22Rv1 (cell line): ENCODE measurements around the gene TNRC6B.

Experiments
- ZFX ChIP-seq: fragments of 450-650 bp; IDR thresholded peaks from 2 replicates; pipeline ENCODE4 v1.6.1; 2017; ENCODE audit warnings: antibody characterized with exemption, borderline replicate concordance
- TF ChIP-seq, protein P1 (sequence below): fragments of 450-650 bp; IDR thresholded peaks from 2 replicates; pipeline ENCODE4 v1.5.1; 2017; ENCODE audit warnings: mild to moderate bottlenecking

DNA sequence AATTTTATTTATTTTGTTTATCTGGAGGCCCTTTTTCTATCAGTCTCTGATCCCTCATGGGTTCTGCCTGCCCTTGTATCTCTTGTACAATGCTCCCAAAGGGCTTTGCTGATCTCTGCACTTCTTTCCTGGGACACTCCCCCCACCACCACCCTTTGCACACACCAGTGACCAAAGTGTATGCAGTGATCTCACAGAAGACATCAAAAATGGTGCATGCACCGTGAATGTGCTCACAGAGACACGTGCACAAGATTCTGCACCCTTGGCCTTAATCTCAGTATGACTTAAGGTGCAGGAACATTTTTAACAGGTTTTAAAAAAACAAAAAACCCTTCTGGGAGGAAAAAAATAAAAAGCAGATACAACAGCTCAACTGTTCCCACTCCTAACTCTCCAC, 156.3 kb downstream of the TNRC6B start:
- TF ChIP-seq, protein P1, sequence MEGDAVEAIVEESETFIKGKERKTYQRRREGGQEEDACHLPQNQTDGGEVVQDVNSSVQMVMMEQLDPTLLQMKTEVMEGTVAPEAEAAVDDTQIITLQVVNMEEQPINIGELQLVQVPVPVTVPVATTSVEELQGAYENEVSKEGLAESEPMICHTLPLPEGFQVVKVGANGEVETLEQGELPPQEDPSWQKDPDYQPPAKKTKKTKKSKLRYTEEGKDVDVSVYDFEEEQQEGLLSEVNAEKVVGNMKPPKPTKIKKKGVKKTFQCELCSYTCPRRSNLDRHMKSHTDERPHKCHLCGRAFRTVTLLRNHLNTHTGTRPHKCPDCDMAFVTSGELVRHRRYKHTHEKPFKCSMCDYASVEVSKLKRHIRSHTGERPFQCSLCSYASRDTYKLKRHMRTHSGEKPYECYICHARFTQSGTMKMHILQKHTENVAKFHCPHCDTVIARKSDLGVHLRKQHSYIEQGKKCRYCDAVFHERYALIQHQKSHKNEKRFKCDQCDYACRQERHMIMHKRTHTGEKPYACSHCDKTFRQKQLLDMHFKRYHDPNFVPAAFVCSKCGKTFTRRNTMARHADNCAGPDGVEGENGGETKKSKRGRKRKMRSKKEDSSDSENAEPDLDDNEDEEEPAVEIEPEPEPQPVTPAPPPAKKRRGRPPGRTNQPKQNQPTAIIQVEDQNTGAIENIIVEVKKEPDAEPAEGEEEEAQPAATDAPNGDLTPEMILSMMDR = no peak
- no peak for TF ChIP-seq ZFX
